ENCODE data around the gene EPDR1. TPM values are rescaled to one million over a fixed set of nuclear protein-coding genes. Genes with fewer than 3 reads are reported as not detected.

Gene EPDR1
- total RNA-seq, 2 donors from 2014 or later: 2.7 to 7.3 TPM

- Histone ChIP-seq H3K4me3 (ENCODE audit: low read length) (no peak overlapping the region), H3K9me3 (ENCODE audit: control insufficient read depth, low read length) (no peaks in the 10 kb centered on the region), H3K27ac (ENCODE audit: low read depth, low read length) (no peak overlapping the region), H3K9ac (ENCODE audit: extremely low read depth, low read length, poor library complexity, severe bottlenecking) (no peak overlapping the region), H3K27me3 (ENCODE audit: control insufficient read depth, insufficient read depth, low read length, poor library complexity, severe bottlenecking) (no peaks in the 10 kb centered on the region), H3K36me3 (ENCODE audit: control insufficient read depth, insufficient read depth, low read length) (no peaks in the 10 kb centered on the region), H3K4me1 (ENCODE audit: control insufficient read depth, insufficient read depth, low read length) (no peaks in the 10 kb centered on the region)
- H3K27me3 Mint-ChIP-seq (ENCODE audit: insufficient read depth): no peaks in the 10 kb centered on the region
- H3K4me3 Mint-ChIP-seq: no peak overlapping the region
- H3K27ac Mint-ChIP-seq: no peak overlapping the region
- no peak for DNase-seq
- 86 to 89% methylated on average over 3 to 5 of the region's 5 CpGs for WGBS, 2 experiments (ENCODE audit: insufficient coverage in 1 of 2, insufficient read length in 1 of 2)
- H3K4me1 Mint-ChIP-seq: no peaks in the 10 kb centered on the region
- no peak for TF ChIP-seq CTCF (conservative IDR thresholded peaks at IDR 0.05)
- no peaks in the 10 kb centered on the region for H3K36me3 Mint-ChIP-seq (ENCODE audit: low read depth)
- no peaks in the 10 kb centered on the region for H3K9me3 Mint-ChIP-seq
These were observed 40.8 kb downstream of the EPDR1 start for GRCh38 chr7:37961251-37961650.

GRCh38 chr7:37964196-37964595, 43.8 kb downstream of the EPDR1 start:
- H3K4me1 Mint-ChIP-seq: no peaks in the 10 kb centered on the region
- no peak overlapping the region for H3K27ac ChIP-seq (ENCODE audit: low read depth, low read length)
- WGBS, 2 experiments (ENCODE audit: insufficient coverage in 1 of 2, insufficient read length in 1 of 2): 82 to 83% methylated on average over 1 to 4 of the region's 5 CpGs

GRCh38 chr7:37970211-37970610, 49.8 kb downstream of the EPDR1 start:
- Histone ChIP-seq H3K4me1 (ENCODE audit: control insufficient read depth, insufficient read depth, low read length) (no peaks in the 10 kb centered on the region), H3K4me3 (ENCODE audit: low read length) (no peak overlapping the region), H3K27ac (ENCODE audit: low read depth, low read length) (no peak overlapping the region), H3K36me3 (ENCODE audit: control insufficient read depth, insufficient read depth, low read length) (no peaks in the 10 kb centered on the region), H3K9ac (ENCODE audit: extremely low read depth, low read length, poor library complexity, severe bottlenecking) (no peak overlapping the region), H3K27me3 (ENCODE audit: control insufficient read depth, insufficient read depth, low read length, poor library complexity, severe bottlenecking) (no peaks in the 10 kb centered on the region), H3K9me3 (ENCODE audit: control insufficient read depth, low read length) (no peaks in the 10 kb centered on the region)
- Mint-ChIP-seq H3K9me3 (no peaks in the 10 kb centered on the region), H3K27me3 (ENCODE audit: insufficient read depth) (no peaks in the 10 kb centered on the region), H3K4me3 (no peak overlapping the region), H3K4me1 (no peaks in the 10 kb centered on the region), H3K36me3 (ENCODE audit: low read depth) (no peaks in the 10 kb centered on the region), H3K27ac (no peak overlapping the region)
- DNase-seq: no peak
- TF ChIP-seq CTCF (conservative IDR thresholded peaks at IDR 0.05): no peak
- WGBS, 2 experiments (ENCODE audit: insufficient coverage in 1 of 2, insufficient read length in 1 of 2): 67 to 71% methylated on average over 1 to 3 of the region's 3 CpGs

More at GRCh38 chr7:37964196-37964595, 43.8 kb downstream of the EPDR1 start:
- H3K9ac ChIP-seq (ENCODE audit: extremely low read depth, low read length, poor library complexity, severe bottlenecking): no peak overlapping the region
- no peak overlapping the region for H3K4me3 ChIP-seq (ENCODE audit: low read length)
- H3K9me3 Mint-ChIP-seq: no peaks in the 10 kb centered on the region
- H3K36me3 ChIP-seq (ENCODE audit: control insufficient read depth, insufficient read depth, low read length): no peaks in the 10 kb centered on the region
- H3K4me3 Mint-ChIP-seq: no peak overlapping the region
- H3K27me3 ChIP-seq (ENCODE audit: control insufficient read depth, insufficient read depth, low read length, poor library complexity, severe bottlenecking): no peaks in the 10 kb centered on the region
- H3K9me3 ChIP-seq (ENCODE audit: control insufficient read depth, low read length): no peaks in the 10 kb centered on the region
- no peaks in the 10 kb centered on the region for H3K4me1 ChIP-seq (ENCODE audit: control insufficient read depth, insufficient read depth, low read length)
- H3K27ac Mint-ChIP-seq: no peak overlapping the region
- no peak for DNase-seq
- TF ChIP-seq CTCF (conservative IDR thresholded peaks at IDR 0.05): no peak
- no peaks in the 10 kb centered on the region for H3K36me3 Mint-ChIP-seq (ENCODE audit: low read depth)
- H3K27me3 Mint-ChIP-seq (ENCODE audit: insufficient read depth): no peaks in the 10 kb centered on the region
